GM21529 (cell line): Measurements from ENCODE around the gene FUT2.

Experiments
- ATAC-seq: cut with Tn5 transposase; IDR thresholded peaks from one replicate; pipeline ENCODE4 v1.9.1; 2021; ENCODE audit not compliant: unreplicated experiment

FUT2 gene

GRCh38 chr19:48749571-48750198, 53.9 kb downstream of the FUT2 start:
- no peak for ATAC-seq

- ATAC-seq: no peak
Measured at GRCh38 chr19:48750351-48750750, 54.6 kb downstream of the FUT2 start.

- no peak for ATAC-seq
Measured at GRCh38 chr19:48750771-48751504, 55.2 kb downstream of the FUT2 start.

- no peak for ATAC-seq
Measured at GRCh38 chr19:48751845-48752495, 56.2 kb downstream of the FUT2 start.

GRCh38 chr19:48752496-48753365, 57.0 kb downstream of the FUT2 start, which contains the start of gene FUT1:
FUT1 (minus strand) TSS chr19:48752641; CDS start chr19:48751281, 1,360 bp downstream.
- ATAC-seq: no peak

- no peak for ATAC-seq
Measured at GRCh38 chr19:48755084-48755641, 59.4 kb downstream of the FUT2 start, which contains the start of gene FGF21. FGF21 (plus strand) TSS chr19:48755524; CDS start chr19:48756237, 713 bp downstream.
